ENCODE results near the gene PDE11A. TPM values are rescaled to one million over a fixed set of nuclear protein-coding genes. Genes with fewer than 3 reads are reported as not detected.

Gene PDE11A
- total RNA-seq, 4 donors from 2014 or later = 1.7 TPM; not detected in 3

- Histone ChIP-seq H3K27ac (no peak overlapping the region), H3K4me1 (peaks cover 0 to 10% (median 4%) of the 10 kb centered on the region in 4 donors), H3K36me3 (no peaks in the 10 kb centered on the region), H3K9me3 (no peaks in the 10 kb centered on the region), H3K4me3 (no peak overlapping the region), H3K27me3 (no peaks in the 10 kb centered on the region)
- WGBS, 2 donors = 86 to 91% methylated on average over 2 of the region's 2 CpGs
- TF ChIP-seq POLR2A (IDR thresholded peaks at IDR 0.05) = no peak
- TF ChIP-seq, protein P1, sequence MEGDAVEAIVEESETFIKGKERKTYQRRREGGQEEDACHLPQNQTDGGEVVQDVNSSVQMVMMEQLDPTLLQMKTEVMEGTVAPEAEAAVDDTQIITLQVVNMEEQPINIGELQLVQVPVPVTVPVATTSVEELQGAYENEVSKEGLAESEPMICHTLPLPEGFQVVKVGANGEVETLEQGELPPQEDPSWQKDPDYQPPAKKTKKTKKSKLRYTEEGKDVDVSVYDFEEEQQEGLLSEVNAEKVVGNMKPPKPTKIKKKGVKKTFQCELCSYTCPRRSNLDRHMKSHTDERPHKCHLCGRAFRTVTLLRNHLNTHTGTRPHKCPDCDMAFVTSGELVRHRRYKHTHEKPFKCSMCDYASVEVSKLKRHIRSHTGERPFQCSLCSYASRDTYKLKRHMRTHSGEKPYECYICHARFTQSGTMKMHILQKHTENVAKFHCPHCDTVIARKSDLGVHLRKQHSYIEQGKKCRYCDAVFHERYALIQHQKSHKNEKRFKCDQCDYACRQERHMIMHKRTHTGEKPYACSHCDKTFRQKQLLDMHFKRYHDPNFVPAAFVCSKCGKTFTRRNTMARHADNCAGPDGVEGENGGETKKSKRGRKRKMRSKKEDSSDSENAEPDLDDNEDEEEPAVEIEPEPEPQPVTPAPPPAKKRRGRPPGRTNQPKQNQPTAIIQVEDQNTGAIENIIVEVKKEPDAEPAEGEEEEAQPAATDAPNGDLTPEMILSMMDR (IDR thresholded peaks at IDR 0.05) = no peak
- no peak for TF ChIP-seq EP300 (IDR thresholded peaks at IDR 0.05)
- no peak for DNase-seq (ENCODE audit: low spot score in 2 of 2)
Observed at GRCh38 chr2:177728920-177729319, 343.7 kb downstream of the PDE11A start.

DNA sequence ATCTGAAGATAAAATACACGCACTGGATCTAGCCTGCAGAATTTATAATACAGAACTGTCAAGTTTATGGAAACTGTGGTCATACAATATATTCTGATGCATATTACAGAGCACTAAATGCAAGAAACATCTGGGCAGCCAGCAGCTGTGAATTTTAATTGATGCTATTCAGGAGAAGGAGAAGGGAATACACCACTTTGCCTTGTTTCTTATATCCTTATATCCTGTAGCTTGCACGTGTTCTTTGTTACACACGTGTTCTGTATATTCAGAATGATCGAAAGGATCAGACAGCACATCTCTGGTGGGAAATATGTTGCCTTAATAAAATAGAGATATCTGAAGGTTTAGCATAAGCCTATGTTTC, 344.2 kb downstream of the PDE11A start:
- DNase-seq (ENCODE audit: low spot score in 2 of 2) = no peak
- no peak overlapping the region for H3K27ac ChIP-seq
- peaks cover 0 to 10% (median 4%) of the 10 kb centered on the region in 4 donors for H3K4me1 ChIP-seq
- H3K27me3 ChIP-seq = no peaks in the 10 kb centered on the region
- no peaks in the 10 kb centered on the region for H3K9me3 ChIP-seq
- TF ChIP-seq POLR2A (IDR thresholded peaks at IDR 0.05) (no peak), EP300 (IDR thresholded peaks at IDR 0.05) (no peak)
- TF ChIP-seq, protein P1 (IDR thresholded peaks at IDR 0.05) = no peak
- 61 to 67% methylated on average over 4 of the region's 4 CpGs for WGBS, 2 donors
- no peaks in the 10 kb centered on the region for H3K36me3 ChIP-seq
- H3K4me3 ChIP-seq = no peak overlapping the region

DNA sequence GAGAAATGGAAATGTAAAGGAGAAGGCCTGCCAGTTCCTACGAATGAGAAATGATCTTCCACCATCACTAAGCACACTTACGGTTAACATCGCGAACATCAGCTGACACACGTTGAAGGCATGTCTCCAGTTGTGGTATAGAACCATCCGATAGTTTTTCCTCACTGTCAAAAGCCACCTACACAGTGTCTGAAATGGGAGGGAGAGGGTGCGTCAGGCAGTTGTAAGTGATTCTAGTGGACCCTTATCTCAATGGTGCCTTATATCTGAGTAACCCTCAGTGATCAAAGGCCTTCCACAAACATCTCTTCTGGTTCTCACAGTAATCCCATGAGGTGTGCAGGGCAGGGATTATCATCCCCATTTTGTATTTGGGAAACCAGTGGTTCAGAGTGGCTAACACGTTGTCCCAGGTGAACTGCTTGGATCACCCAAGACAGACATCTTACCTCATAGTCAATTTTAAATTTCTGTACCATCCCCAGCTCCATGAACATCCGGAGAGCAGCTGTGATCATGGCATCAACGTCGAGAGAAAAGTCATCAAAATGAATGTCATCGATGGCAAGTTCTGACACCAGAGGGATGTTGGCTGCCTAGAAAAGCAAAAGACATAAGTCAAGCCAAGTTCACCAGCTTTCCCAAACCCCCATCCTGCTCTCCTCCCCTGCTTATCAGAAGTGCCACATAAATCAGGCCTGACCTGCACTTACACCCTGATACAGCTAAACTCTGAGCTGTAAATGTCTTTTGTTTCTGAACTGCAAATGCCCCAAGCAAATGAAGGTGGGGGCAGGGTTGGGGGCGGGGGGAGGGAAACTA, 344.8 kb downstream of the PDE11A start:
- no peak for DNase-seq (ENCODE audit: low spot score in 2 of 2)
- Histone ChIP-seq H3K4me1 (peaks cover 0 to 10% (median 4%) of the 10 kb centered on the region in 4 donors), H3K27me3 (no peaks in the 10 kb centered on the region), H3K27ac (no peak overlapping the region), H3K4me3 (no peak overlapping the region), H3K36me3 (no peaks in the 10 kb centered on the region), H3K9me3 (no peaks in the 10 kb centered on the region)
- 69 to 75% methylated on average over 13 of the region's 13 CpGs for WGBS, 2 donors
- TF ChIP-seq EP300 (IDR thresholded peaks at IDR 0.05) (no peak), POLR2A (IDR thresholded peaks at IDR 0.05) (no peak)
- TF ChIP-seq, protein P1 (IDR thresholded peaks at IDR 0.05) = no peak

- TF ChIP-seq POLR2A (IDR thresholded peaks at IDR 0.05) = no peak
- TF ChIP-seq EP300 (IDR thresholded peaks at IDR 0.05) = no peak
- TF ChIP-seq, protein P1 (IDR thresholded peaks at IDR 0.05) = no peak
- H3K27ac ChIP-seq = peak overlapping the region in 1 of 4 donors; percentile 2
- no peaks in the 10 kb centered on the region for H3K36me3 ChIP-seq
- DNase-seq (ENCODE audit: low spot score in 2 of 2) = peak in 1 of 2 donors; percentile 19
- no peaks in the 10 kb centered on the region for H3K9me3 ChIP-seq
- no peaks in the 10 kb centered on the region for H3K27me3 ChIP-seq
- peaks cover 0 to 10% (median 4%) of the 10 kb centered on the region in 4 donors for H3K4me1 ChIP-seq
- no peak overlapping the region for H3K4me3 ChIP-seq
- 54 to 67% methylated on average over 5 of the region's 5 CpGs for WGBS, 2 donors
Observed at GRCh38 chr2:177726931-177727348, 345.6 kb downstream of the PDE11A start.

Measured in tibial nerve (tissue), 4 donors.